Neuronal stem cell (in vitro differentiated cells): ENCODE results near the gene SCEL.
"Not testable (repeated sequence)": the region's sequence is repeated elsewhere in the genome, so short reads cannot be mapped to it uniquely, and the experiment has no call there.

Experiments
- DNase-seq: peaks from one replicate; pipeline ENCODE4 v3.0.0-alpha.2; 2013; ENCODE audit warnings: low spot score
- H2AFZ ChIP-seq: one replicate; pipeline ENCODE4 v1.6.1; 2013; ENCODE audit warnings: mild to moderate bottlenecking, low read length, inconsistent platforms
- H2AK5ac ChIP-seq: 2 replicates; pipeline ENCODE4 v1.6.1; 2013; ENCODE audit warnings: low read depth, mild to moderate bottlenecking, inconsistent platforms, low read length, moderate library complexity, mixed read lengths
- H2BK120ac ChIP-seq: 2 replicates; pipeline ENCODE4 v1.6.1; 2013; ENCODE audit warnings: low read depth, mild to moderate bottlenecking, inconsistent platforms, low read length, moderate library complexity, mixed read lengths
- H2BK12ac ChIP-seq: one replicate; pipeline ENCODE4 v1.6.1; 2013; ENCODE audit warnings: low read length, inconsistent platforms
- H2BK15ac ChIP-seq: 2 replicates; pipeline ENCODE4 v1.6.1; 2013; ENCODE audit warnings: mild to moderate bottlenecking, low read length, inconsistent platforms, mixed read lengths
- H2BK5ac ChIP-seq: one replicate; pipeline ENCODE4 v1.6.1; 2013; ENCODE audit warnings: inconsistent platforms, mild to moderate bottlenecking, low read length, moderate library complexity
- H3K14ac ChIP-seq: one replicate; pipeline ENCODE4 v1.6.1; 2013; ENCODE audit warnings: low read length, inconsistent platforms
- H3K18ac ChIP-seq: 2 replicates; pipeline ENCODE4 v1.6.1; 2013; ENCODE audit warnings: low read length, inconsistent platforms
- H3K23ac ChIP-seq: 2 replicates; pipeline ENCODE4 v1.6.1; 2013; ENCODE audit warnings: low read depth, mild to moderate bottlenecking, mixed read lengths, low read length, inconsistent platforms; ENCODE audit not compliant: poor library complexity
- H3K27ac ChIP-seq: replicated peaks from 3 replicates; pipeline ENCODE4 v1.5.1; 2013; ENCODE audit warnings: low read length, inconsistent platforms
- H3K27me3 ChIP-seq, 3 experiments: 2 replicates each; pipeline ENCODE4 v1.6.1; 2013; ENCODE audit warnings: low read length in 3 of 3, mild to moderate bottlenecking in 2 of 3, inconsistent platforms in 1 of 3, low read depth in 1 of 3, mixed read lengths in 1 of 3, moderate library complexity in 1 of 3; ENCODE audit not compliant: control insufficient read depth in 3 of 3, insufficient read depth in 3 of 3
- H3K36me3 ChIP-seq, 2 donors: replicated peaks in 1 of 2; 2 replicates each; pipeline ENCODE4 v1.6.1; 2013; ENCODE audit warnings: low read length in 2 of 2; ENCODE audit not compliant: control insufficient read depth in 2 of 2, insufficient read depth in 2 of 2
- H3K4ac ChIP-seq: 2 replicates; pipeline ENCODE4 v1.6.1; 2013; ENCODE audit warnings: inconsistent platforms, mild to moderate bottlenecking, low read length, moderate library complexity
- H3K4me1 ChIP-seq, 2 donors: 1 replicate in 1 of 2; 2 replicates in 1 of 2; pipeline ENCODE4 v1.6.1; 2013; ENCODE audit warnings: low read length in 2 of 2, low read depth in 1 of 2; ENCODE audit not compliant: control insufficient read depth in 2 of 2, insufficient read depth in 1 of 2
- H3K4me2 ChIP-seq: one replicate; pipeline ENCODE4 v1.6.1; 2013; ENCODE audit warnings: mild to moderate bottlenecking, low read length, inconsistent platforms; ENCODE audit not compliant: insufficient read depth, poor library complexity, severe bottlenecking
- H3K4me3 ChIP-seq, 2 donors: 2 replicates each; pipeline ENCODE4 v1.5.1; 2013; ENCODE audit warnings: low read length in 2 of 2, mild to moderate bottlenecking in 2 of 2, inconsistent platforms in 1 of 2, moderate library complexity in 1 of 2
- H3K79me1 ChIP-seq: one replicate; pipeline ENCODE4 v1.6.1; 2013; ENCODE audit warnings: low read depth, mild to moderate bottlenecking, inconsistent platforms, low read length, moderate library complexity
- H3K9ac ChIP-seq: one replicate; pipeline ENCODE4 v1.6.1; 2013; ENCODE audit warnings: mild to moderate bottlenecking, low read depth, low read length, inconsistent platforms; ENCODE audit not compliant: poor library complexity
- H3K9me3 ChIP-seq, 2 donors: replicated peaks in 1 of 2; 2 replicates each; pipeline versions ENCODE3 to v1.6.1; 2013; ENCODE audit warnings: low read length in 2 of 2, mild to moderate bottlenecking in 2 of 2, inconsistent platforms in 1 of 2, low read depth in 1 of 2, mixed read lengths in 1 of 2, moderate library complexity in 1 of 2; ENCODE audit not compliant: control insufficient read depth in 2 of 2, insufficient read depth in 1 of 2
- H4K8ac ChIP-seq: one replicate; pipeline ENCODE4 v1.6.1; 2013; ENCODE audit warnings: low read depth, mild to moderate bottlenecking, inconsistent platforms, low read length, moderate library complexity
- H4K91ac ChIP-seq: one replicate; pipeline ENCODE4 v1.6.1; 2013; ENCODE audit warnings: low read length, low read depth, mild to moderate bottlenecking, inconsistent platforms; ENCODE audit not compliant: poor library complexity
- WGBS, 2 donors: extraction: QIAGEN DNeasy Blood & Tissue Kit; methylation state at CpG; one replicate each; pipeline ENCODE4 v1.1.7; 2013; ENCODE audit warnings: missing lambda C conversion rate in 2 of 2, mixed read lengths in 1 of 2; ENCODE audit not compliant: insufficient read length in 2 of 2, insufficient replicate concordance in 1 of 2; ENCODE audit errors: extremely low coverage in 2 of 2; 5-methylcytosine and 5-hydroxymethylcytosine counted together

SCEL gene

DNA sequence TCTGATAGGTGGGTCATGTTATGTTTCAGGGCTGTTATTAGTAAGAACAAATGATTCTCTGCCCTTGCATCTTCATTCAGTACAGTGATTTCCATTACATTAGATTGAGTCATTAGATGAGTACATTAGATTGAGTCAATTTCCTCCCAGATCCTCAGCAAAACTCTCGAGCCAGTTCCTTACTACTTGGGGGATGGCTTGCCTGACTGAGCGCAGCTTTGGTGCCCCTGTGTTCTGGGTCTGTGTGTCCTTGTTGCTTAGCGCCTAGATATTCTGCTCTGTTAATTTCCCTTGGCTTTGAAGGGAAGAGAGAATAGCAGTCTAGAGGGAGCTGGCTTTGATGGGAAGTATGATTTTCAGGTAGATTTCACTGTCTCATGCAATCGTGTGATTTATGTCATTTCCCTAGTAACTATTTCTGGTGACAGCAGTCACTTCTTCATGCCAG lies 19.1 kb upstream of the SCEL start:
- Histone ChIP-seq H3K18ac (no peak overlapping the region), H3K9me3 (peaks cover 0 to 1% of the 10 kb centered on the region in 2 donors), H2AFZ (no peak overlapping the region), H3K27ac (no peak overlapping the region), H2BK12ac (no peak overlapping the region), H3K4me3 (no peak overlapping the region), H4K8ac (no peak overlapping the region), H3K79me1 (no peaks in the 10 kb centered on the region), H3K27me3 (no peaks in the 10 kb centered on the region), H3K9ac (no peak overlapping the region), H3K23ac (no peak overlapping the region), H4K91ac (no peak overlapping the region), H3K4ac (no peak overlapping the region), H2BK15ac (no peak overlapping the region), H2BK120ac (no peak overlapping the region), H3K36me3 (no peaks in the 10 kb centered on the region), H2BK5ac (no peak overlapping the region), H3K4me1 (no peaks in the 10 kb centered on the region), H3K4me2 (no peak overlapping the region), H2AK5ac (no peak overlapping the region), H3K14ac (no peak overlapping the region)
- no CpG with 5 or more reads among the region's 4 CpGs for WGBS, 2 donors
- DNase-seq: no peak

DNA sequence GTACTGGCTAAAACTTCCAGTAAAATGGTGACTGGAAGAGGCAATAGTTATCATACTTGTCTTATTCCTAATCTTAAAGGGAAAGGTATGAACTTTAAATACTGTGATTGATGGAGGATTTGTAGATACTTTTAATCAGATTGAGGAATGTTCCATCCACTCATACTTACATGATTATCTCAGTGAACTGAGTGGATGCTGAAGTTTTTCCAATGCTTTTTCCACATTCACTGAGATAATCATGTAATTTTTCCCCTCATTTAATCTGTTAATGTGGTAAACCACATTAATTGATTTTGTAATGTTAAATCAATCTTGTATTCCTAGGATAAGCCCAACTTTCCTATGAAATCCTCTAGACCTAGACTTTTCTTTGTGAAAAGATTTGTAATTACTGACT lies 17.2 kb upstream of the SCEL start:
- Histone ChIP-seq H3K27ac (no peak overlapping the region), H2AFZ (no peak overlapping the region), H3K18ac (no peak overlapping the region), H2BK5ac (no peak overlapping the region), H3K14ac (no peak overlapping the region), H3K4ac (no peak overlapping the region), H3K9me3 (no peaks in the 10 kb centered on the region), H4K8ac (no peak overlapping the region), H3K79me1 (no peaks in the 10 kb centered on the region), H3K36me3 (no peaks in the 10 kb centered on the region), H3K4me1 (peaks cover 0 to 2% of the 10 kb centered on the region in 2 donors), H2BK120ac (no peak overlapping the region), H3K9ac (no peak overlapping the region), H3K23ac (no peak overlapping the region), H4K91ac (no peak overlapping the region), H3K4me3 (no peak overlapping the region), H3K27me3 (no peaks in the 10 kb centered on the region), H2AK5ac (no peak overlapping the region), H2BK12ac (no peak overlapping the region), H3K4me2 (no peak overlapping the region), H2BK15ac (no peak overlapping the region)
- no peak for DNase-seq

DNA sequence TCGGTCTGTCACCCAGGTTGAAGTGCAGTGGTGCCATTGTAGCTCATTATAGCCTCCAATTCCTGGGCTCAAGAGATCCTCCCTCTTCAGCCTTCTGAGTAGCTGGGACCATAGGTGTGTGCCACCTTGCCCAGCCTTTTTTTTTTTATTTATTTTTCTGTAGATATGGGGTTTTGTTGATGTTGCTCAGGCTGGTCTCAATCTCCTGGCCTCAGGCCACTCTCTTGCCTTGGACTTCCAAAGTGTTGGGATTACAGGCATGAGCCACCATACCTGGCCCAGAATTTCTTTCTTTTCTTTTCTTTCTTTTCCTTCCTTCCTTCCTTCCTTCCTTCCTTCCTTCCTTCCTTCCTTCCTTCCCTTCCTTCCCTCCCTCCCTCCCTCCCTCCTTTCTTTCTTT lies 16.1 kb upstream of the SCEL start:
- H4K91ac ChIP-seq, H3K4me1 ChIP-seq, H3K4me3 ChIP-seq, H3K79me1 ChIP-seq, H2BK120ac ChIP-seq, H3K9ac ChIP-seq, DNase-seq, H3K14ac ChIP-seq, H3K36me3 ChIP-seq, H2BK15ac ChIP-seq, H3K27ac ChIP-seq, H3K23ac ChIP-seq, H3K4me2 ChIP-seq, H3K9me3 ChIP-seq, H4K8ac ChIP-seq, H2AFZ ChIP-seq, H3K18ac ChIP-seq, H2BK5ac ChIP-seq, H3K27me3 ChIP-seq, H3K4ac ChIP-seq, H2BK12ac ChIP-seq, H2AK5ac ChIP-seq: not testable (repeated sequence)
- no CpG with 5 or more reads among the region's 1 CpG for WGBS, 2 donors

- peaks cover 0 to 2% of the 10 kb centered on the region in 2 donors for H3K4me1 ChIP-seq
- no peak overlapping the region for H2BK120ac ChIP-seq
- no peak overlapping the region for H3K9ac ChIP-seq
- no peak overlapping the region for H3K27ac ChIP-seq
- H2BK5ac ChIP-seq: no peak overlapping the region
- H4K8ac ChIP-seq: no peak overlapping the region
- DNase-seq: no peak
- H3K27me3 ChIP-seq: no peaks in the 10 kb centered on the region
- no peak overlapping the region for H2BK15ac ChIP-seq
- no peak overlapping the region for H2BK12ac ChIP-seq
- no peak overlapping the region for H3K18ac ChIP-seq
- H4K91ac ChIP-seq: no peak overlapping the region
- no peak overlapping the region for H2AK5ac ChIP-seq
- H3K36me3 ChIP-seq: no peaks in the 10 kb centered on the region
- H3K79me1 ChIP-seq: no peaks in the 10 kb centered on the region
- no peak overlapping the region for H2AFZ ChIP-seq
- no peak overlapping the region for H3K23ac ChIP-seq
- WGBS, 2 donors: no CpG with 5 or more reads among the region's 4 CpGs
- no peak overlapping the region for H3K4me2 ChIP-seq
- H3K9me3 ChIP-seq: no peaks in the 10 kb centered on the region
- no peak overlapping the region for H3K4me3 ChIP-seq
- no peak overlapping the region for H3K14ac ChIP-seq
- no peak overlapping the region for H3K4ac ChIP-seq
Observed at GRCh38 chr13:77519808-77520207, 15.7 kb upstream of the SCEL start.
